ENCODE results near the gene PLXNA2. TPM values are rescaled to one million over a fixed set of nuclear protein-coding genes. Genes with fewer than 3 reads are reported as not detected.

PLXNA2 gene
- total and polyA plus RNA-seq, 2 donors (not counting 1 experiment from before 2014, with no cell fraction given), result 0.31 to 1.2 TPM

DNA sequence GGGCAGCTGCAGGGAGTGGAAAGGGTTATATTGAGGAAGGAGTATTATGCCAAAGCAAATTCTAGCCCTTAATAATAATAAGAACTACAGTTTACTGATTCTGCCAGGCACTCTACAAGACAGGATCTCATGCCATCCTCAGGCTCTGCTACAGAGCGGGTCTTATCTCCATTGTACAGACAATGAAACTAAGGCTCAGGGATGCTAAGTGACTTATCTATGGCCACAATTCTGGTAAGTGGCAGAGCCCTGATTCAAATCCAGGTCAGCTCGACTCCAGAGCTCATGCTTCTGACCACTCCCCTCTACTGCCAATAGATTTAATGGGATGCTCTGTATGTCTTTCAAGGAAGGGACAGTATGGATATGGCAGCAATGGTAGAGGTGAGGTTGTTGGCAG, 187.1 kb downstream of the PLXNA2 start:
- POLR2A ChIA-PET, result no interaction called here
- TF ChIP-seq, protein P1, sequence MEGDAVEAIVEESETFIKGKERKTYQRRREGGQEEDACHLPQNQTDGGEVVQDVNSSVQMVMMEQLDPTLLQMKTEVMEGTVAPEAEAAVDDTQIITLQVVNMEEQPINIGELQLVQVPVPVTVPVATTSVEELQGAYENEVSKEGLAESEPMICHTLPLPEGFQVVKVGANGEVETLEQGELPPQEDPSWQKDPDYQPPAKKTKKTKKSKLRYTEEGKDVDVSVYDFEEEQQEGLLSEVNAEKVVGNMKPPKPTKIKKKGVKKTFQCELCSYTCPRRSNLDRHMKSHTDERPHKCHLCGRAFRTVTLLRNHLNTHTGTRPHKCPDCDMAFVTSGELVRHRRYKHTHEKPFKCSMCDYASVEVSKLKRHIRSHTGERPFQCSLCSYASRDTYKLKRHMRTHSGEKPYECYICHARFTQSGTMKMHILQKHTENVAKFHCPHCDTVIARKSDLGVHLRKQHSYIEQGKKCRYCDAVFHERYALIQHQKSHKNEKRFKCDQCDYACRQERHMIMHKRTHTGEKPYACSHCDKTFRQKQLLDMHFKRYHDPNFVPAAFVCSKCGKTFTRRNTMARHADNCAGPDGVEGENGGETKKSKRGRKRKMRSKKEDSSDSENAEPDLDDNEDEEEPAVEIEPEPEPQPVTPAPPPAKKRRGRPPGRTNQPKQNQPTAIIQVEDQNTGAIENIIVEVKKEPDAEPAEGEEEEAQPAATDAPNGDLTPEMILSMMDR (IDR thresholded peaks at IDR 0.05), result no peak
- no peak for TF ChIP-seq EZH2 (IDR thresholded peaks at IDR 0.05; ENCODE audit: borderline replicate concordance, insufficient read depth, low read depth, low read length, poor library complexity, severe bottlenecking)
- no peaks in the 10 kb centered on the region for H4K20me1 ChIP-seq (ENCODE audit: control insufficient read depth, insufficient read depth, low read length, poor library complexity, severe bottlenecking)
- no peak overlapping the region for H3K9ac ChIP-seq (ENCODE audit: low read length)
- no peaks in the 10 kb centered on the region for H3K4me1 ChIP-seq (ENCODE audit: control insufficient read depth in 2 of 2, insufficient read depth in 2 of 2, low read length in 2 of 2)
- CTCF ChIA-PET, result no interaction called here
- Mint-ChIP-seq H3K4me1 (no peaks in the 10 kb centered on the region), H3K9me3 (ENCODE audit: insufficient read depth) (no peaks in the 10 kb centered on the region), H3K27me3 (peaks cover 26% of the 10 kb centered on the region), H3K4me3 (no peak overlapping the region), H3K27ac (no peak overlapping the region)
- no peak overlapping the region for H2AFZ ChIP-seq (ENCODE audit: insufficient read depth, low read depth, low read length, poor library complexity, severe bottlenecking)
- no peaks in the 10 kb centered on the region for H3K79me2 ChIP-seq (ENCODE audit: control insufficient read depth, insufficient read depth, low read length)
- intact Hi-C loops (cut with micrococcal nuclease), result no loop called here
- H3K4me3 ChIP-seq (ENCODE audit: control extremely low read depth in 1 of 5, extremely low read depth in 1 of 5, insufficient read depth in 1 of 5, low read depth in 2 of 5, low read length in 4 of 5), result no peak overlapping the region
- H3K27ac ChIP-seq (ENCODE audit: low read length in 2 of 2), result no peak overlapping the region
- no peaks in the 10 kb centered on the region for H3K9me3 ChIP-seq (ENCODE audit: control extremely low read depth in 1 of 3, control insufficient read depth in 2 of 3, insufficient read depth in 1 of 3, low read length in 2 of 3)
- no peak overlapping the region for H3K4me2 ChIP-seq (replicated peaks; ENCODE audit: low read depth, low read length, poor library complexity, severe bottlenecking)
- ATAC-seq (ENCODE audit: low read depth) (no peak), DNase-seq (no peak)
- H3K27me3 ChIP-seq (replicated peaks in 1 of 4; ENCODE audit: control extremely low read depth in 1 of 4, control insufficient read depth in 3 of 4, insufficient read depth in 4 of 4, low read length in 3 of 4), result no peaks in the 10 kb centered on the region
- 91% methylated on average over 1 of the region's 2 CpGs for WGBS (ENCODE audit: insufficient coverage)
- no peaks in the 10 kb centered on the region for H3K36me3 ChIP-seq (replicated peaks in 1 of 2; ENCODE audit: control extremely low read depth in 1 of 2, control insufficient read depth in 1 of 2, extremely low read depth in 1 of 2, insufficient read depth in 2 of 2, low read length in 1 of 2)

DNA sequence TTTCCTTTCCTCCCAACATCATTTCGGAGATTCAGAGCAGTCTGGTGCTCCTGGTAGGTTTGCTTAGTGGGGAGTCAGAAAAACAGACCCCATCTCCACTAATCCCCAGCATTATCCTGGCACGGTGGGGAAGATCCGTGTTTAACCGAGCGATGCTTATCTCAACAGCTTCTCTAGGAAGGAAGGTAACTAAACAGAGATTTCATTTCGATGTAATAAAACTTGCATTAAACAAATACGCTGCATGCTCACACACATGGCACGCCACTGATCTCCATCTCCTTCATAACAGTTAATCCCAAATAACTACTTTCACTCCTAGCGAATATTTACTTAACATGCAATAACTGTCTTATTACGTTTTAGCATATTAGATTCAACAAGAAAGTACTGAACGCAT, 188.6 kb downstream of the PLXNA2 start:
- 95% methylated on average over 6 of the region's 11 CpGs for WGBS (ENCODE audit: insufficient coverage)
- Histone ChIP-seq H3K9me3 (ENCODE audit: control extremely low read depth in 1 of 3, control insufficient read depth in 2 of 3, insufficient read depth in 1 of 3, low read length in 2 of 3) (no peaks in the 10 kb centered on the region), H3K27ac (ENCODE audit: low read length in 2 of 2) (no peak overlapping the region), H3K36me3 (replicated peaks in 1 of 2; ENCODE audit: control extremely low read depth in 1 of 2, control insufficient read depth in 1 of 2, extremely low read depth in 1 of 2, insufficient read depth in 2 of 2, low read length in 1 of 2) (no peaks in the 10 kb centered on the region), H3K27me3 (replicated peaks in 1 of 4; ENCODE audit: control extremely low read depth in 1 of 4, control insufficient read depth in 3 of 4, insufficient read depth in 4 of 4, low read length in 3 of 4) (no peaks in the 10 kb centered on the region), H3K4me3 (ENCODE audit: control extremely low read depth in 1 of 5, extremely low read depth in 1 of 5, insufficient read depth in 1 of 5, low read depth in 2 of 5, low read length in 4 of 5) (no peak overlapping the region), H3K4me2 (replicated peaks; ENCODE audit: low read depth, low read length, poor library complexity, severe bottlenecking) (no peak overlapping the region), H3K79me2 (ENCODE audit: control insufficient read depth, insufficient read depth, low read length) (no peaks in the 10 kb centered on the region), H3K4me1 (ENCODE audit: control insufficient read depth in 2 of 2, insufficient read depth in 2 of 2, low read length in 2 of 2) (no peaks in the 10 kb centered on the region), H2AFZ (ENCODE audit: insufficient read depth, low read depth, low read length, poor library complexity, severe bottlenecking) (no peak overlapping the region), H3K9ac (ENCODE audit: low read length) (no peak overlapping the region), H4K20me1 (ENCODE audit: control insufficient read depth, insufficient read depth, low read length, poor library complexity, severe bottlenecking) (no peaks in the 10 kb centered on the region)
- H3K4me1 Mint-ChIP-seq, result no peaks in the 10 kb centered on the region
- H3K4me3 Mint-ChIP-seq, result no peak overlapping the region
- ATAC-seq (ENCODE audit: low read depth) (no peak), DNase-seq (no peak)
- CTCF ChIA-PET, result no interaction called here
- POLR2A ChIA-PET, result no interaction called here
- no peak overlapping the region for H3K27ac Mint-ChIP-seq
- intact Hi-C loops (cut with micrococcal nuclease), result no loop called here
- peaks cover 24% of the 10 kb centered on the region for H3K27me3 Mint-ChIP-seq
- TF ChIP-seq, protein P1 (IDR thresholded peaks at IDR 0.05), result no peak
- no peak for TF ChIP-seq EZH2 (IDR thresholded peaks at IDR 0.05; ENCODE audit: borderline replicate concordance, insufficient read depth, low read depth, low read length, poor library complexity, severe bottlenecking)
- no peaks in the 10 kb centered on the region for H3K9me3 Mint-ChIP-seq (ENCODE audit: insufficient read depth)
